SU-DHL-6 (cell line): ENCODE measurements around the gene LRFN2.

Experiments
- H2AFZ ChIP-seq: fragments of 200-600 bp; sonication (generic); 2 replicates; pipeline ENCODE4 v1.6.1; 2014; ENCODE audit warnings: low read depth, mild to moderate bottlenecking, moderate library complexity, mixed read lengths, antibody characterized with exemption, low read length; ENCODE audit not compliant: severe bottlenecking
- H3F3A ChIP-seq: fragments of 200-600 bp; shearing (Covaris generic); 2 replicates; pipeline ENCODE4 v1.6.0; 2016; ENCODE audit warnings: antibody characterized with exemption, mild to moderate bottlenecking; ENCODE audit not compliant: insufficient read depth
- H3K27ac ChIP-seq: fragments of 200-600 bp; sonication (generic); 2 replicates; pipeline ENCODE4 v1.5.1; 2016; ENCODE audit warnings: low read depth, mild to moderate bottlenecking, low read length, moderate library complexity, mixed read lengths
- H3K27me3 ChIP-seq: fragments of 200-600 bp; sonication (generic), shearing (Covaris generic); 2 replicates; pipeline ENCODE4 v1.6.0; 2014; ENCODE audit warnings: mild to moderate bottlenecking, low read length
- H3K36me3 ChIP-seq: fragments of 200-600 bp; sonication (generic); 2 replicates; pipeline ENCODE4 v1.6.1; 2014; ENCODE audit warnings: mild to moderate bottlenecking, low read length, mixed read lengths
- H3K4me2 ChIP-seq: fragments of 300-600, 200-600 bp; shearing (Covaris generic), sonication (generic); 2 replicates; pipeline ENCODE4 v1.6.0; 2014; ENCODE audit warnings: low read length, low read depth, mild to moderate bottlenecking; ENCODE audit not compliant: poor library complexity, severe bottlenecking
- H3K4me3 ChIP-seq: fragments of 200-600 bp; sonication (generic); 2 replicates; pipeline ENCODE4 v1.5.1; 2014; ENCODE audit warnings: antibody characterized with exemption, low read length, mild to moderate bottlenecking, mixed read lengths; ENCODE audit not compliant: insufficient read depth, poor library complexity, severe bottlenecking
- H3K79me2 ChIP-seq: fragments of 200-600 bp; sonication (generic); 2 replicates; pipeline ENCODE4 v1.6.1; 2014; ENCODE audit warnings: mild to moderate bottlenecking, low read length, moderate library complexity; ENCODE audit not compliant: insufficient read depth
- H3K9ac ChIP-seq: fragments of 200-600 bp; sonication (generic); 2 replicates; pipeline ENCODE4 v1.7.0; 2014; ENCODE audit warnings: mild to moderate bottlenecking, low read length
- H3K9me2 ChIP-seq: fragments of 200-600 bp; sonication (generic); replicated peaks from 2 replicates; pipeline ENCODE4 v1.6.1; 2014; ENCODE audit warnings: low read length; ENCODE audit not compliant: insufficient read depth
- H3K9me3 ChIP-seq: fragments of 200-600 bp; sonication (generic); 2 replicates; pipeline ENCODE4 v1.6.1; 2014; ENCODE audit warnings: low read length, mixed read lengths; ENCODE audit not compliant: insufficient read depth
- H4K20me1 ChIP-seq: fragments of 200-600 bp; sonication (generic); 2 replicates; pipeline ENCODE4 v1.6.1; 2014; ENCODE audit warnings: low read depth, mild to moderate bottlenecking, antibody characterized with exemption, low read length, moderate library complexity, mixed read lengths
- EZH2phosphoT487 ChIP-seq: fragments of 200-600 bp; sonication (generic), shearing (Covaris generic); conservative IDR thresholded peaks from 2 replicates; pipeline ENCODE4 v1.6.1; 2018; ENCODE audit warnings: mild to moderate bottlenecking, antibody characterized with exemption, low read length, moderate library complexity, mixed read lengths
- TF ChIP-seq, protein P1 (sequence below): fragments of 200-600 bp; sonication (generic); IDR thresholded peaks from one replicate; pipeline ENCODE4 v1.5.1; 2017; ENCODE audit warnings: antibody characterized with exemption, mild to moderate bottlenecking, low read length, moderate library complexity; ENCODE audit not compliant: insufficient read depth, poor library complexity, severe bottlenecking

LRFN2 gene

DNA sequence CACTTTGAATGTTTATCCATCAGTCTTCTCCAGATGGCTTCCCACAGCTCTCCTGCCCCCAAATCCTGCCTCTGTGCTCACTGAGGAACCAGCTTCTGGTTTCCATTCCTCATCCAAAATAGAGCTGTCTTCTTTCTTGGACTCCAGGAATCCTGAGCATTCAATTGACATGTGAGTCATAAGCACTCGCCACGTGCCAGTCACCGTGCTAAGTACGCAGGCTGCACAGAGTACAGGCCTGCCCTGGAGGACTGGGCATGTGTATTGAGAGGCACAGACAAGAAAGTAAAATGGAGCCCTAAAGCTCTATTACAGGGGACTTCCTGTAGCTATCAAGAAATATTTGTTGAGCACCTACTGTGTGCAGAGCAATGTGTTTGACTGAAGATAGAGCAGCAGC lies 39.7 kb upstream of the LRFN2 start:
- Histone ChIP-seq H4K20me1 (no peaks in the 10 kb centered on the region), H3K79me2 (no peaks in the 10 kb centered on the region), H3K27me3 (no peaks in the 10 kb centered on the region), H3K9ac (no peak overlapping the region), H3K9me2 (no peaks in the 10 kb centered on the region), H3K4me3 (no peak overlapping the region), H3K4me2 (no peak overlapping the region), H3F3A (no peaks in the 10 kb centered on the region), H3K36me3 (no peaks in the 10 kb centered on the region), H3K27ac (no peak overlapping the region), H3K9me3 (no peaks in the 10 kb centered on the region), H2AFZ (no peak overlapping the region)
- TF ChIP-seq EZH2phosphoT487: no peak
- TF ChIP-seq, protein P1, sequence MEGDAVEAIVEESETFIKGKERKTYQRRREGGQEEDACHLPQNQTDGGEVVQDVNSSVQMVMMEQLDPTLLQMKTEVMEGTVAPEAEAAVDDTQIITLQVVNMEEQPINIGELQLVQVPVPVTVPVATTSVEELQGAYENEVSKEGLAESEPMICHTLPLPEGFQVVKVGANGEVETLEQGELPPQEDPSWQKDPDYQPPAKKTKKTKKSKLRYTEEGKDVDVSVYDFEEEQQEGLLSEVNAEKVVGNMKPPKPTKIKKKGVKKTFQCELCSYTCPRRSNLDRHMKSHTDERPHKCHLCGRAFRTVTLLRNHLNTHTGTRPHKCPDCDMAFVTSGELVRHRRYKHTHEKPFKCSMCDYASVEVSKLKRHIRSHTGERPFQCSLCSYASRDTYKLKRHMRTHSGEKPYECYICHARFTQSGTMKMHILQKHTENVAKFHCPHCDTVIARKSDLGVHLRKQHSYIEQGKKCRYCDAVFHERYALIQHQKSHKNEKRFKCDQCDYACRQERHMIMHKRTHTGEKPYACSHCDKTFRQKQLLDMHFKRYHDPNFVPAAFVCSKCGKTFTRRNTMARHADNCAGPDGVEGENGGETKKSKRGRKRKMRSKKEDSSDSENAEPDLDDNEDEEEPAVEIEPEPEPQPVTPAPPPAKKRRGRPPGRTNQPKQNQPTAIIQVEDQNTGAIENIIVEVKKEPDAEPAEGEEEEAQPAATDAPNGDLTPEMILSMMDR: no peak

DNA sequence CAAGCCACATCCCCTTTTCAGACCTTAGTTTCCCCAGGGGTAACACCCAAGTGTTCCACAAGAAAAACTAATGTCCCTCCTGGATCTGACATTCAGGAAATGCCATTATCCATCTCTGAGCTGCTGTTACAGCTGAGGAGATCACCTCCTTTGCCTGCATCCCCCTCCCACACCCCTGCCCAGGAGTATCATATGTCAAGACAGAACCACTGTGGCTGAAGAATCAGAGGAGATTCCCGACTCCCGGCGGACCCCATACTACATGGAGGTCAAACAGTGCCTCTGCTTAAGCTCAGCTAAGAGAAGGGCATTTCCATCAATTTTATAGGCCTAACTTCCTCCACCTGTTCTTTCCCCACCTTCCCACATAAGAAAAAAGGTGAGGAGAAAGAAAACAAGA lies 36.8 kb upstream of the LRFN2 start:
- Histone ChIP-seq H3F3A (no peaks in the 10 kb centered on the region), H3K79me2 (no peaks in the 10 kb centered on the region), H3K9me2 (no peaks in the 10 kb centered on the region), H3K4me2 (no peak overlapping the region), H4K20me1 (no peaks in the 10 kb centered on the region), H3K9ac (no peak overlapping the region), H3K36me3 (no peaks in the 10 kb centered on the region), H2AFZ (no peak overlapping the region), H3K9me3 (no peaks in the 10 kb centered on the region), H3K27ac (no peak overlapping the region), H3K27me3 (no peaks in the 10 kb centered on the region), H3K4me3 (no peak overlapping the region)
- TF ChIP-seq, protein P1: no peak
- TF ChIP-seq EZH2phosphoT487: no peak

DNA sequence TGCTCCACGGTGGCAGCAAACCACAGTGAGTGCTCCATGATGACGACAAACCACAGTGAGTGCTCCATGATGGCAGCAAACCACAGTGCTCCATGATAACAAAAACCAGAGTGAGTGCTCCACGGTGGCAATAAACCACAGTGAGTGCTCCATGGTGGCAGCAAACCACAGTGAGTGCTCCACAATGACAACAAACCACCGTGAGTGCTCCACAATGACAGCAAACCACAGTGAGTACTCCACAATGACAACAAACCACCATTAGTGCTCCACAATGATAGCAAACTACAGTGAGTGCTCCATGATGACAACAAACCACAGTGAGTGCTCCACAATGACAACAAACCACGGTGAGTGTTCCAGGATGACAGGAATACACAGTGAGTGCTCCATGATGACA lies 36.0 kb upstream of the LRFN2 start:
- H4K20me1 ChIP-seq: no peaks in the 10 kb centered on the region
- H3K4me2 ChIP-seq: no peak overlapping the region
- no peak for TF ChIP-seq EZH2phosphoT487
- TF ChIP-seq, protein P1: no peak

More for the DNA sequence above, 36.0 kb upstream of the LRFN2 start:
- no peaks in the 10 kb centered on the region for H3K9me2 ChIP-seq
- no peaks in the 10 kb centered on the region for H3K36me3 ChIP-seq
- no peak overlapping the region for H2AFZ ChIP-seq
- H3K27ac ChIP-seq: no peak overlapping the region
- H3K27me3 ChIP-seq: no peaks in the 10 kb centered on the region
- no peak overlapping the region for H3K9ac ChIP-seq
- H3K79me2 ChIP-seq: no peaks in the 10 kb centered on the region
- H3F3A ChIP-seq: no peaks in the 10 kb centered on the region
- no peak overlapping the region for H3K4me3 ChIP-seq
- no peaks in the 10 kb centered on the region for H3K9me3 ChIP-seq
